ENCODE data around the gene TXK. TPM values are rescaled to one million over a fixed set of nuclear protein-coding genes. Genes with fewer than 3 reads are reported as not detected.

The TXK gene
- total RNA-seq, 2 donors from 2014 or later, result 0.46 to 4.8 TPM

DNA sequence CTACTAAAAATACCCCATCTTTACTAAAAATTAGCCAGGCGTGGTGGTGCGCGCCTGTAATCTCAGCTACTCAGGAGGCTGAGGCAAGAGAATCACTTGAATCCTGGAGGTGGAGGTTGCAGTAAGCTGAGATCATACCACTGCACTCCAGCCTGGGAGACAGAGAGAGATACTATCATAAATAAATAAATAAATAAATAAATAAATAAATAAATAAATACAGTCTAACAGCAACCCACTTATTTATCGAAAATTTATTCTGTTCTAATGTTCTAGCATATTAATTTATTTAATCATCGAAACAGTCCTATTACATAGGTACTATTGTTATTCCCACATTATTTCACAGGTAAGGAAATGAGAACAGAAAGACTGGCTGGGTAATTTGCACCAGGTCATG lies 18.2 kb upstream of the TXK start:
- H3K4me1 ChIP-seq (replicated peaks), result no peaks in the 10 kb centered on the region
- no peak for DNase-seq (ENCODE audit: low spot score)
- WGBS, result 96% methylated on average over 5 of the region's 5 CpGs
- H3K36me3 ChIP-seq, result no peaks in the 10 kb centered on the region
- TF ChIP-seq, protein P1, sequence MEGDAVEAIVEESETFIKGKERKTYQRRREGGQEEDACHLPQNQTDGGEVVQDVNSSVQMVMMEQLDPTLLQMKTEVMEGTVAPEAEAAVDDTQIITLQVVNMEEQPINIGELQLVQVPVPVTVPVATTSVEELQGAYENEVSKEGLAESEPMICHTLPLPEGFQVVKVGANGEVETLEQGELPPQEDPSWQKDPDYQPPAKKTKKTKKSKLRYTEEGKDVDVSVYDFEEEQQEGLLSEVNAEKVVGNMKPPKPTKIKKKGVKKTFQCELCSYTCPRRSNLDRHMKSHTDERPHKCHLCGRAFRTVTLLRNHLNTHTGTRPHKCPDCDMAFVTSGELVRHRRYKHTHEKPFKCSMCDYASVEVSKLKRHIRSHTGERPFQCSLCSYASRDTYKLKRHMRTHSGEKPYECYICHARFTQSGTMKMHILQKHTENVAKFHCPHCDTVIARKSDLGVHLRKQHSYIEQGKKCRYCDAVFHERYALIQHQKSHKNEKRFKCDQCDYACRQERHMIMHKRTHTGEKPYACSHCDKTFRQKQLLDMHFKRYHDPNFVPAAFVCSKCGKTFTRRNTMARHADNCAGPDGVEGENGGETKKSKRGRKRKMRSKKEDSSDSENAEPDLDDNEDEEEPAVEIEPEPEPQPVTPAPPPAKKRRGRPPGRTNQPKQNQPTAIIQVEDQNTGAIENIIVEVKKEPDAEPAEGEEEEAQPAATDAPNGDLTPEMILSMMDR (IDR thresholded peaks at IDR 0.05), result no peak
- TF ChIP-seq POLR2AphosphoS5 (IDR thresholded peaks at IDR 0.05), result no peak
- no peak for TF ChIP-seq POLR2A (IDR thresholded peaks at IDR 0.05)
- H3K27ac ChIP-seq, result no peak overlapping the region
- no peak overlapping the region for H3K4me3 ChIP-seq
- intact Hi-C loops (cut with DNase I), result no loop called here
- no peaks in the 10 kb centered on the region for H3K9me3 ChIP-seq
- no peaks in the 10 kb centered on the region for H3K27me3 ChIP-seq (replicated peaks; ENCODE audit: insufficient read depth)

DNA sequence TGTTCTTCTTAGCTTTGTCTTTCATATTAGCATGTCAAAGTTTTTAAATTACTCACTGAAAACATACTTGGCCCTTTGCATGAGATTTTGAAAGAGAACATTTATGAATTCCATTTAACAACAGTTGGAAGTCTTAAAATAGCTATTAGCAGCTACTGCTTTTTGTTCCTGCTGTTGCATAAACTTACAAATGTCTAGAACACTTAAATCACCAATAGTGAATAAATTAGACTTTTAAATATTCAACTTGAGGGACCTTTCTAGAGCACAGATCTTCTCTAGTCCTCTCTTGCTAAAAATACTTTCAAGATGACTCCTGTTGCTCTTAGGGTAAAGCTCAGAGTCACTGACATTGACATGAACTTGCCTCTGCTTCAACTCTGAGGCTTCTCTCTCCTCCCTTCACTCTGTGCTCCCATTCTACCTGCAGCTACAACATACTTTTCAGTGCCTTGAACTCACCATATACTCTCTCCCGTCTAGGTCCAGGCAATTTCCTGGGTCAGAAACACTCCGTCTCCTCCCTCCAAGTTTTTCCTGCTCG lies 15.8 kb upstream of the TXK start:
- Histone ChIP-seq H3K36me3 (no peaks in the 10 kb centered on the region), H3K4me3 (no peak overlapping the region), H3K27me3 (replicated peaks; ENCODE audit: insufficient read depth) (no peaks in the 10 kb centered on the region), H3K9me3 (no peaks in the 10 kb centered on the region), H3K27ac (no peak overlapping the region), H3K4me1 (replicated peaks) (no peaks in the 10 kb centered on the region)
- intact Hi-C loops (cut with DNase I), result no loop called here
- TF ChIP-seq POLR2AphosphoS5 (IDR thresholded peaks at IDR 0.05) (no peak), POLR2A (IDR thresholded peaks at IDR 0.05) (no peak)
- TF ChIP-seq, protein P1 (IDR thresholded peaks at IDR 0.05), result no peak
- 81% methylated on average over 3 of the region's 3 CpGs for WGBS
- no peak for DNase-seq (ENCODE audit: low spot score)

DNA sequence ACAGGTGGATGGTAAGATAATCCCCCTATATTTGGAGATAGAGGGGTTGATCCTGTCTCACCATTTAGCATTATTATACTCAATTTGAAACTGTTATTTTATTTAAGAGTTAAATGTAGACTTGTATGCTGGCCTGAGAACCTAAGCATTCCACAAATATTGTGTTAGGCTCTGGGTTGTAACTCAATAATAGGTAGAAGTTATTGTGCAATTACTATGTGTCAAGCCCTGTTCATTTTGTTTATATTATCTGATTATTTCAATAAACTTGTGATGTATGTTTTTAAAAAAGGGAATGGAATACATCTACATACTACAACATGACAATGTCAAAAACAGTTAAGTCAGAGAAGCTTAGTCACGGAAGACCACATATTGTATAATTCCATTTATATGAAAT lies 13.6 kb upstream of the TXK start:
- H3K27me3 ChIP-seq (replicated peaks; ENCODE audit: insufficient read depth), result no peaks in the 10 kb centered on the region
- 98% methylated on average over 1 of the region's 1 CpG for WGBS
- no peak overlapping the region for H3K27ac ChIP-seq
- H3K36me3 ChIP-seq, result no peaks in the 10 kb centered on the region
- no peak overlapping the region for H3K4me3 ChIP-seq
- H3K9me3 ChIP-seq, result no peaks in the 10 kb centered on the region
- intact Hi-C loops (cut with DNase I), result no loop called here
- DNase-seq (ENCODE audit: low spot score), result no peak
- no peak for TF ChIP-seq POLR2A (IDR thresholded peaks at IDR 0.05)
- TF ChIP-seq, protein P1 (IDR thresholded peaks at IDR 0.05), result no peak
- TF ChIP-seq POLR2AphosphoS5 (IDR thresholded peaks at IDR 0.05), result no peak
- H3K4me1 ChIP-seq (replicated peaks), result no peaks in the 10 kb centered on the region

DNA sequence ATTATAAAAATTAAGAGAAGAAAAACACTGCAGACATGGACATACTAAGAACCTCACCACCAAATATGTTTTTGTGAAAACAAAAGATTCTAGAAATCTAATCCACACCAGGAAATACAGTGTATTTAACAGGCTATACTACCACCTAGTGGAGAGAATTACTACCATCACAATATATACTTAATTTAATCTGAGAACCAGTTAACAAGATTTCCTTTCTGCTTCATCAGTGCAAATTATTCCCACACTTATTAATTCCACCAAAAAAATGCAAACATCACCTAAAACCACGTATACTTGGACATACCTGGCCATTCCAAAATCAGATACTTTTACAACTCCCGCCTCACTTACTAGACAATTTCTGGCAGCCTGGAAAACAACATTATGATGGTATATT lies 7.0 kb upstream of the TXK start:
- Histone ChIP-seq H3K27ac (no peak overlapping the region), H3K4me1 (replicated peaks) (no peaks in the 10 kb centered on the region), H3K36me3 (no peaks in the 10 kb centered on the region), H3K4me3 (no peak overlapping the region), H3K9me3 (no peaks in the 10 kb centered on the region), H3K27me3 (replicated peaks; ENCODE audit: insufficient read depth) (no peaks in the 10 kb centered on the region)
- no peak for TF ChIP-seq POLR2AphosphoS5 (IDR thresholded peaks at IDR 0.05)
- TF ChIP-seq, protein P1 (IDR thresholded peaks at IDR 0.05), result peak; percentile 15 to 69 (median 64)
- no peak for DNase-seq (ENCODE audit: low spot score)
- 57% methylated on average over 2 of the region's 2 CpGs for WGBS
- intact Hi-C loops (cut with DNase I), result no loop called here

DNA sequence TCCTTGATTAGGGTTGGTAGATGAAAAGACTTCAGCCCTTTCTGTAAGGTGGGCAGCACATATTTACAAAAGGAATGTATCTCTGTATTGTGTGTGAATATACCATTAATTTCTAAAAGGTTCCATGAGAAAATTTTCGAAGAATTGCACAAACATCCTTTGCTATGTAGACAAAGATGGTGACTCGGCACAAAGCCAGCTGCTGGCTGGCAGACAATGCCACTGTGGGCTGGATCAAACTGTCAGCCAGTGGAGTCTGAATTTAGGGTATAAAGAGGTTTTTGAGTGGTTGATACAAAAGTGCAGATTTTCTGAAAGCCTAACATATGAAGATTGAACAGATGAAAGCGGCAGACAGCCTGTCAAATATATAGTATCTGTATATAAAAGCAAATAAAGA lies 5.6 kb upstream of the TXK start:
- no peak for TF ChIP-seq POLR2AphosphoS5 (IDR thresholded peaks at IDR 0.05)
- TF ChIP-seq POLR2A (IDR thresholded peaks at IDR 0.05), result no peak
- TF ChIP-seq, protein P1 (IDR thresholded peaks at IDR 0.05), result no peak
- no peaks in the 10 kb centered on the region for H3K4me1 ChIP-seq (replicated peaks)
- no peak overlapping the region for H3K4me3 ChIP-seq
- intact Hi-C loops (cut with DNase I), result no loop called here
- H3K27ac ChIP-seq, result no peak overlapping the region
- H3K27me3 ChIP-seq (replicated peaks; ENCODE audit: insufficient read depth), result no peaks in the 10 kb centered on the region
- DNase-seq (ENCODE audit: low spot score), result no peak
- 60% methylated on average over 3 of the region's 3 CpGs for WGBS
- no peaks in the 10 kb centered on the region for H3K9me3 ChIP-seq
- no peaks in the 10 kb centered on the region for H3K36me3 ChIP-seq

All from prostate gland (tissue), 2 donors.